H54 (cell line): Measurements from ENCODE around the gene TMEM156.
"Not testable (repeated sequence)": the region's sequence is repeated elsewhere in the genome, so short reads cannot be mapped to it uniquely, and the experiment has no call there.

Source experiments
- DNase-seq: peaks from one replicate; pipeline ENCODE4 v3.0.0; 2011; ENCODE audit warnings: low spot score, mixed read lengths; ENCODE audit not compliant: insufficient read length
- FAIRE-seq: peaks from 3 replicates; lab custom pipeline; 2011; peaks lifted over from hg19 to GRCh38; lab: Jason Lieb, UNC
- POLR2A ChIP-seq: IDR thresholded peaks from 2 replicates; pipeline ENCODE4 v1.6.1; 2011; ENCODE audit warnings: low read depth, mild to moderate bottlenecking, low read length

The TMEM156 gene

GRCh38 chr4:39050590-39050989 lies 18.4 kb upstream of the TMEM156 start:
- DNase-seq = no peak
- no peak for FAIRE-seq

GRCh38 chr4:39048311-39048710 lies 16.1 kb upstream of the TMEM156 start:
- no peak for FAIRE-seq
- no peak for TF ChIP-seq POLR2A
- no peak for DNase-seq

More at GRCh38 chr4:39050590-39050989, 18.4 kb upstream of the TMEM156 start:
- TF ChIP-seq POLR2A = no peak

- DNase-seq = no peak
- no peak for FAIRE-seq
- TF ChIP-seq POLR2A = no peak
Observed at GRCh38 chr4:39047681-39048080, 15.5 kb upstream of the TMEM156 start.

- FAIRE-seq (no peak), DNase-seq (no peak)
- TF ChIP-seq POLR2A = no peak
Observed at GRCh38 chr4:39046249-39046648, 14.0 kb upstream of the TMEM156 start.

GRCh38 chr4:39045827-39046221 lies 13.6 kb upstream of the TMEM156 start:
- no peak for FAIRE-seq
- no peak for DNase-seq
- TF ChIP-seq POLR2A = no peak

- no peak for TF ChIP-seq POLR2A
- peak; percentile 19 for DNase-seq
- FAIRE-seq = no peak
Observed at GRCh38 chr4:39044956-39045826, 13.0 kb upstream of the TMEM156 start.

GRCh38 chr4:39044364-39044955 lies 12.3 kb upstream of the TMEM156 start:
- FAIRE-seq (no peak), DNase-seq (peak; percentile 51)
- TF ChIP-seq POLR2A = peak; percentile 28; the same call in 1 of the 2 replicates

GRCh38 chr4:39043861-39044363 lies 11.7 kb upstream of the TMEM156 start:
- DNase-seq (no peak), FAIRE-seq (no peak)
- no peak for TF ChIP-seq POLR2A

GRCh38 chr4:39043058-39043860 lies 11.1 kb upstream of the TMEM156 start:
- DNase-seq = no peak
- FAIRE-seq = no peak
- TF ChIP-seq POLR2A = no peak

- no peak for FAIRE-seq
Observed at GRCh38 chr4:39042366-39042765, 10.2 kb upstream of the TMEM156 start.

GRCh38 chr4:39039108-39039507 lies 6.9 kb upstream of the TMEM156 start:
- no peak for FAIRE-seq
- no peak for TF ChIP-seq POLR2A

More at GRCh38 chr4:39042366-39042765, 10.2 kb upstream of the TMEM156 start:
- no peak for TF ChIP-seq POLR2A
- no peak for DNase-seq

GRCh38 chr4:39037941-39038340 lies 5.7 kb upstream of the TMEM156 start:
- FAIRE-seq = no peak
- DNase-seq = no peak
- no peak for TF ChIP-seq POLR2A

More at GRCh38 chr4:39039108-39039507, 6.9 kb upstream of the TMEM156 start:
- DNase-seq = no peak

GRCh38 chr4:39037491-39037825 lies 5.2 kb upstream of the TMEM156 start:
- DNase-seq = no peak
- no peak for TF ChIP-seq POLR2A
- FAIRE-seq = no peak

GRCh38 chr4:39036172-39036571 lies 4.0 kb upstream of the TMEM156 start:
- DNase-seq (no peak), FAIRE-seq (no peak)
- no peak for TF ChIP-seq POLR2A

- not testable (repeated sequence) for DNase-seq, FAIRE-seq
Observed at GRCh38 chr4:39031590-39032020, 604 bp downstream of the TMEM156 start.
